H9 (cell line): ENCODE measurements around the gene NBEAL2. TPM values are rescaled to one million over a fixed set of nuclear protein-coding genes. Genes with fewer than 3 reads are reported as not detected.

Experiments used
- DNase-seq: peaks from one replicate; pipeline ENCODE4 v3.0.0-alpha.2; 2017
- H2AFZ ChIP-seq: one replicate; pipeline ENCODE4 v1.6.1; 2013; ENCODE audit warnings: mild to moderate bottlenecking, low read length, control low read depth, moderate library complexity
- H2AK5ac ChIP-seq: 2 replicates; pipeline ENCODE4 v1.6.1; 2013; ENCODE audit warnings: low read length, control low read depth, mixed read lengths; ENCODE audit not compliant: insufficient read length
- H2BK120ac ChIP-seq: one replicate; pipeline ENCODE4 v1.6.1; 2013; ENCODE audit warnings: low read depth, mild to moderate bottlenecking, low read length, control low read depth, inconsistent platforms; ENCODE audit not compliant: poor library complexity, severe bottlenecking
- H2BK12ac ChIP-seq: 2 replicates; pipeline ENCODE4 v1.6.1; 2013; ENCODE audit warnings: low read length, control low read depth, mixed read lengths, low read depth; ENCODE audit not compliant: insufficient read length
- H2BK15ac ChIP-seq: 2 replicates; pipeline ENCODE4 v1.6.1; 2013; ENCODE audit warnings: low read depth, low read length, control low read depth
- H2BK20ac ChIP-seq: one replicate; pipeline ENCODE4 v1.6.1; 2013; ENCODE audit warnings: low read depth, mild to moderate bottlenecking, low read length, control low read depth, inconsistent platforms; ENCODE audit not compliant: poor library complexity, severe bottlenecking
- H2BK5ac ChIP-seq: 2 replicates; pipeline ENCODE4 v1.6.1; 2013; ENCODE audit warnings: low read length, control low read depth, mixed read lengths; ENCODE audit not compliant: insufficient read length
- H3K14ac ChIP-seq: 2 replicates; pipeline ENCODE4 v1.6.1; 2013; ENCODE audit warnings: low read length, control low read depth; ENCODE audit not compliant: insufficient read depth
- H3K18ac ChIP-seq: 2 replicates; pipeline ENCODE4 v1.6.1; 2013; ENCODE audit warnings: low read depth, mild to moderate bottlenecking, mixed read lengths, low read length, control low read depth; ENCODE audit not compliant: insufficient read length
- H3K23ac ChIP-seq: 2 replicates; pipeline ENCODE4 v1.6.1; 2013; ENCODE audit warnings: low read length, control low read depth, mixed read lengths, low read depth; ENCODE audit not compliant: insufficient read length
- H3K23me2 ChIP-seq: 2 replicates; pipeline ENCODE4 v1.6.1; 2013; ENCODE audit warnings: low read depth, mild to moderate bottlenecking, mixed read lengths, low read length, control low read depth; ENCODE audit not compliant: insufficient read length, poor library complexity, severe bottlenecking
- H3K27ac ChIP-seq: 2 replicates; pipeline ENCODE4 v1.5.1; 2013; ENCODE audit warnings: low read length, control low read depth, mixed read lengths, low read depth; ENCODE audit not compliant: insufficient read length
- H3K27me3 ChIP-seq: 2 replicates; pipeline ENCODE4 v1.6.1; 2013; ENCODE audit warnings: low read length, control low read depth, inconsistent platforms; ENCODE audit not compliant: insufficient read depth
- H3K4ac ChIP-seq: 2 replicates; pipeline ENCODE4 v1.6.1; 2013; ENCODE audit warnings: low read depth, mild to moderate bottlenecking, control low read depth, inconsistent platforms, low read length, moderate library complexity
- H3K4me1 ChIP-seq: 2 replicates; pipeline ENCODE4 v1.6.1; 2013; ENCODE audit warnings: low read length, control low read depth, inconsistent platforms; ENCODE audit not compliant: insufficient read depth
- H3K4me2 ChIP-seq: 2 replicates; pipeline ENCODE4 v1.6.1; 2013; ENCODE audit warnings: low read length, control low read depth, mixed read lengths; ENCODE audit not compliant: insufficient read length, insufficient read depth
- H3K56ac ChIP-seq: 2 replicates; pipeline ENCODE4 v1.6.1; 2013; ENCODE audit warnings: low read depth, mild to moderate bottlenecking, mixed read lengths, low read length, control low read depth; ENCODE audit not compliant: insufficient read length
- H3K79me1 ChIP-seq: 2 replicates; pipeline ENCODE4 v1.6.1; 2013; ENCODE audit warnings: low read depth, mild to moderate bottlenecking, moderate library complexity, low read length, control low read depth, inconsistent platforms; ENCODE audit not compliant: insufficient read depth, poor library complexity, severe bottlenecking
- H3K79me2 ChIP-seq: 2 replicates; pipeline ENCODE4 v1.6.1; 2013; ENCODE audit warnings: low read length, control low read depth, inconsistent platforms; ENCODE audit not compliant: insufficient read depth
- H3K9ac ChIP-seq: 2 replicates; pipeline ENCODE4 v1.6.1; 2013; ENCODE audit warnings: low read length, control low read depth, mixed read lengths; ENCODE audit not compliant: insufficient read length; ENCODE audit errors: extremely low read depth
- H3K9me3 ChIP-seq: one replicate; pipeline ENCODE4 v1.6.1; 2013; ENCODE audit warnings: low read depth, low read length, inconsistent platforms; ENCODE audit not compliant: control insufficient read depth
- H3T11ph ChIP-seq: one replicate; pipeline ENCODE4 v1.6.1; 2013; ENCODE audit warnings: mild to moderate bottlenecking, low read length, control low read depth, inconsistent platforms
- H4K20me1 ChIP-seq: one replicate; pipeline ENCODE4 v1.6.1; 2013; ENCODE audit not compliant: control insufficient read depth, insufficient read length, insufficient read depth
- H4K5ac ChIP-seq: 2 replicates; pipeline ENCODE4 v1.6.1; 2013; ENCODE audit warnings: low read depth, mild to moderate bottlenecking, mixed read lengths, low read length, control low read depth; ENCODE audit not compliant: insufficient read length
- H4K8ac ChIP-seq: replicated peaks from 2 replicates; pipeline ENCODE4 v1.6.1; 2013; ENCODE audit warnings: low read length, control low read depth, mixed read lengths, low read depth; ENCODE audit not compliant: insufficient read length
- H4K91ac ChIP-seq: 2 replicates; pipeline ENCODE4 v1.6.1; 2013; ENCODE audit warnings: low read depth, mild to moderate bottlenecking, moderate library complexity, mixed read lengths, low read length, control low read depth; ENCODE audit not compliant: insufficient read length
- H3K27ac Mint-ChIP-seq, 3 experiments: 2 replicates in 2 of 3; 3 replicates in 1 of 3; pipeline ENCODE4 v1.8.0; 2020 to 2021; ENCODE audit warnings: mixed read lengths in 3 of 3, mild to moderate bottlenecking in 1 of 3, moderate library complexity in 1 of 3
- H3K27me3 Mint-ChIP-seq: 2 replicates; pipeline ENCODE4 v1.8.0; 2021; ENCODE audit warnings: low read depth, mild to moderate bottlenecking, moderate library complexity, mixed read lengths
- H3K36me3 Mint-ChIP-seq, 3 experiments: 2 replicates in 2 of 3; 3 replicates in 1 of 3; pipeline ENCODE4 v1.8.0; 2020 to 2021; ENCODE audit warnings: low read depth in 3 of 3, mixed read lengths in 3 of 3; ENCODE audit not compliant: insufficient read depth in 1 of 3
- H3K4me1 Mint-ChIP-seq, 2 experiments: 2 replicates each; pipeline ENCODE4 v1.8.0; 2020; ENCODE audit warnings: mixed read lengths in 2 of 2
- H3K4me3 Mint-ChIP-seq, 2 experiments: 2 replicates in 1 of 2; 3 replicates in 1 of 2; pipeline ENCODE4 v1.8.0; 2020 to 2021; ENCODE audit warnings: mild to moderate bottlenecking in 2 of 2, mixed read lengths in 2 of 2, moderate library complexity in 1 of 2
- H3K9me3 Mint-ChIP-seq, 2 experiments: 2 replicates in 1 of 2; 3 replicates in 1 of 2; pipeline ENCODE4 v1.8.0; 2020; ENCODE audit warnings: mild to moderate bottlenecking in 2 of 2, mixed read lengths in 2 of 2, moderate library complexity in 1 of 2
- CTCF ChIP-seq: fragments of 200-600 bp; sonication (generic); conservative IDR thresholded peaks from 3 replicates; pipeline ENCODE4 v1.8.0; 2021; ENCODE audit warnings: antibody characterized with exemption, mild to moderate bottlenecking
- WGBS: extraction: QIAGEN DNeasy Blood & Tissue Kit; methylation state at CpG from one replicate; pipeline ENCODE4 v1.1.7; 2013; ENCODE audit warnings: missing lambda C conversion rate, low lambda C conversion rate, mixed read lengths; ENCODE audit not compliant: insufficient read length; ENCODE audit errors: extremely low coverage; 5-methylcytosine and 5-hydroxymethylcytosine counted together
- total RNA-seq: library from RNA; stranded (reverse); gene quantifications from 2 replicates; pipeline ENCODE4 v1.2.1, GENCODE V29; 2021

Gene NBEAL2
- total RNA-seq, 1 experiment from 2014 or later = 52.1 TPM

GRCh38 chr3:47034868-47035489 lies 55.5 kb downstream of the NBEAL2 start:
- Histone ChIP-seq H3K23ac (no peak overlapping the region), H3K18ac (no peak overlapping the region), H2BK15ac (no peak overlapping the region), H3T11ph (no peak overlapping the region), H3K23me2 (no peaks in the 10 kb centered on the region), H3K4me1 (no peaks in the 10 kb centered on the region), H2AK5ac (no peak overlapping the region), H2AFZ (no peak overlapping the region), H3K9ac (no peak overlapping the region), H3K9me3 (no peaks in the 10 kb centered on the region), H3K79me2 (no peaks in the 10 kb centered on the region), H3K27me3 (no peaks in the 10 kb centered on the region), H3K4me2 (no peak overlapping the region), H4K8ac (no peak overlapping the region), H2BK120ac (no peak overlapping the region), H2BK20ac (no peak overlapping the region), H2BK5ac (no peak overlapping the region), H4K91ac (no peak overlapping the region), H4K5ac (no peak overlapping the region), H4K20me1 (no peaks in the 10 kb centered on the region), H3K4ac (no peak overlapping the region), H3K56ac (no peak overlapping the region), H3K79me1 (no peaks in the 10 kb centered on the region), H3K27ac (no peak overlapping the region), H3K14ac (no peak overlapping the region), H2BK12ac (no peak overlapping the region)
- Mint-ChIP-seq H3K27ac (peak overlapping the region in 2 of 3 experiments; percentile 13 to 39; a peak in 2 of 7 replicates), H3K4me3 (no peak overlapping the region), H3K36me3 (peaks cover 20 to 56% (median 51%) of the 10 kb centered on the region in 3 experiments), H3K27me3 (no peaks in the 10 kb centered on the region), H3K4me1 (no peaks in the 10 kb centered on the region), H3K9me3 (no peaks in the 10 kb centered on the region)
- no peak for DNase-seq
- no CpG with 5 or more reads among the region's 2 CpGs for WGBS
- no peak for TF ChIP-seq CTCF
